Right ventricle myocardium superior (tissue), 1 donor: ENCODE data around the gene SPATA2L. TPM values are rescaled to one million over a fixed set of nuclear protein-coding genes. Genes with fewer than 3 reads are reported as not detected.
"Not testable (repeated sequence)": the region's sequence is repeated elsewhere in the genome, so short reads cannot be mapped to it uniquely, and the experiment has no call there.

Experiments used
- ATAC-seq: fragments of 200-7000 bp; cut with Tn5 transposase; one replicate; pipeline ENCODE4 v1.9.1; 2020; ENCODE audit warnings: mild to moderate bottlenecking; ENCODE audit not compliant: poor library complexity
- DNase-seq: peaks from one replicate; pipeline ENCODE4 v3.0.0-alpha.2; 2020
- intact Hi-C: fragments of 100-400 bp; cut with DNase I; formaldehyde crosslinking; loops from one replicate; pipeline ENCODE4 v1.11.2; 2022
- total RNA-seq: library from RNA; stranded (reverse); fragmentation: NEBNext Ultra II Directional; extraction: Animal tissue kit (Norgen Biotek cat#: 25700); gene quantifications from one replicate; pipeline ENCODE4 v1.2.1, GENCODE V29; 2021
- donor health status: DM: no; HTN: yes; CAD: no; lungs with severe emphysema.

Gene SPATA2L
- total RNA-seq, 1 donor from 2014 or later, result 4.1 TPM

DNA sequence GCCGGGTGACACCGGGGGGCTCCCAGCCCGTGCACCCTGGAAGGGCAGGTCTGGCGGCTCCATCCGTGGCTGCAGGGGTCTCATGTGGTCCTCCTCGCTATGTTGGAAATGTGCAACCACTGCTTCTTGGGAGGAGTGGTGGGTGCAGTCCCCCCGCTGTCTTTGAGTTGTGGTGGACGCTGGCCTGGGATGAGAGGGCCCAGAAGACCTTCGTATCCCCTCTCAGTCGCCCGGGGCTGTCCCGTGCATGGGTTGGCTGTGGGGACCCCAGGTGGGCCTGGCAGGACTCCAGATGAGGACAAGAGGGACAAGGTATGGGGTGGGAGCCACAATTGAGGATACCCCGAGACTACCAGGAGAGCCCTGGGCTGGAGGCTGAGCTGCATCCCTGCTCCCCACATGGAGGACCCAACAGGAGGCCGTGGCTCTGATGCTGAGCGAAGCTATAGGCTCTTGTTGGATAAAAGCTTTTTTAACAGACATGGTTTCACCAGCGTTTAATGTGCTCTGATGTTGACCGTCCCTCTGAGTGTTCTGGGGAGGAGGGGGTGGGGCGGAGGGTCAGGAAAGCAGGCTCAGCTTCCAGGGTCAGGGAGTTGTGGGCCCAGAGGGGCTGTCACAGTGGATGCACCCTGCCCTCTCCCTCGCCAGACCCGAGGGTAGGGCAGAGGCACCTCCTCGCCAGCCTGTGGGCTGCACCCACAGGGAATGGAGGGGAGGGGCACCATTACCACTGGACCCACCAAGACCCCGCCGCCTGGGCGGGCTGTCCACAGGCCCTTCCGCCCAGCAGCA, 5.4 kb downstream of the SPATA2L start:
- peak; percentile 34 for DNase-seq
- intact Hi-C loops, result no loop called here

GRCh38 chr16:89695086-89695874, 6.2 kb downstream of the SPATA2L start:
- ATAC-seq (no peak), DNase-seq (no peak)
- intact Hi-C loops, result no loop called here

More for the DNA sequence above, 5.4 kb downstream of the SPATA2L start:
- ATAC-seq, result no peak

DNA sequence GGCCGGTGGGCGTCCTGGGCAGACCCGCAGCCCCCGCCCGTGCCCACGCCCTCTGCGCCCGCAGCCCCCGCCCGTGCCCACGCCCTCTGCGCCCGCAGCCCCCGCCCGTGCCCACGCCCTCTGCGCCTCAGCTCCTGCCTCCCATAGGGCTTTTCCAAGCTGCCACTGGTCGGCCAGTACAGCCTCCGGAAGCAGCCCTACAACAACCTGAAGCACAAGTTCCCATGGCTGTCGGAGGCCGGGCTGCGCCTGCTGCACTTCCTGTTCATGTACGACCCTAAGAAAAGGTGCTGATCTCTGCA, 6.8 kb downstream of the SPATA2L start:
- intact Hi-C loops, DNase-seq, ATAC-seq: not testable (repeated sequence)

- ATAC-seq, result no peak
- DNase-seq, result no peak
- intact Hi-C loops, result no loop called here
Measured at GRCh38 chr16:89693931-89694783, 7.3 kb downstream of the SPATA2L start.

- intact Hi-C loops, result no loop called here
- ATAC-seq, result no peak
- no peak for DNase-seq
Measured at GRCh38 chr16:89693289-89693731, 8.2 kb downstream of the SPATA2L start.

DNA sequence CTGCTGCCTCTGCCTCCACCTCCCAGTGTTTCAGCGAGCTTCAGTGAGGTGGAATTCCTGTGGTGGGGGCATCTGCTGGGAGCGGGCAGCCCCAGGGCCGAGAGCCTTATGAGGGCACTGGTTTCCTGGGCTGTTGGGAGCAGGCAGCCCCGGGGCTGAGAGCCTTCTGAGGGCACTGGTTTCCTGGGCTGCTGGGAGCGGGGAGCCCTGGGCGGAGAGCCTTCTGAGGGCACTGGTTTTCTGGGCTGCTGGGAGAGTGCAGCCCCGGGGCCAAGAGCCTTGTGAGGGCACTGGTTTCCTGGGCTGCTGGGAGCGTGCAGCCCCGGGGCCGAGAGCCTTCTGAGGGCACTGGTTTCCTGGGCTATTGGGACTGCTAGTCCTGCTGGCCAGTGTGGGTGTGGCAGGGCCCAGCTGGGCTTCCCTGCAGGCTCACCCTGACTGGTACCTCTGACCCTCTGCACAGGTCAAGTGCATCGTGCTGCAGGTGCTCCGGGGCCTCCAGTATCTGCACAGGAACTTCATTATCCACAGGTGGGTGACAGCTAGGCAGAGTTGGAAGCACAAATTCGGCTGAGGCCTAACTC, 9.4 kb downstream of the SPATA2L start:
- ATAC-seq (no peak), DNase-seq (no peak)
- intact Hi-C loops, result no loop called here

DNA sequence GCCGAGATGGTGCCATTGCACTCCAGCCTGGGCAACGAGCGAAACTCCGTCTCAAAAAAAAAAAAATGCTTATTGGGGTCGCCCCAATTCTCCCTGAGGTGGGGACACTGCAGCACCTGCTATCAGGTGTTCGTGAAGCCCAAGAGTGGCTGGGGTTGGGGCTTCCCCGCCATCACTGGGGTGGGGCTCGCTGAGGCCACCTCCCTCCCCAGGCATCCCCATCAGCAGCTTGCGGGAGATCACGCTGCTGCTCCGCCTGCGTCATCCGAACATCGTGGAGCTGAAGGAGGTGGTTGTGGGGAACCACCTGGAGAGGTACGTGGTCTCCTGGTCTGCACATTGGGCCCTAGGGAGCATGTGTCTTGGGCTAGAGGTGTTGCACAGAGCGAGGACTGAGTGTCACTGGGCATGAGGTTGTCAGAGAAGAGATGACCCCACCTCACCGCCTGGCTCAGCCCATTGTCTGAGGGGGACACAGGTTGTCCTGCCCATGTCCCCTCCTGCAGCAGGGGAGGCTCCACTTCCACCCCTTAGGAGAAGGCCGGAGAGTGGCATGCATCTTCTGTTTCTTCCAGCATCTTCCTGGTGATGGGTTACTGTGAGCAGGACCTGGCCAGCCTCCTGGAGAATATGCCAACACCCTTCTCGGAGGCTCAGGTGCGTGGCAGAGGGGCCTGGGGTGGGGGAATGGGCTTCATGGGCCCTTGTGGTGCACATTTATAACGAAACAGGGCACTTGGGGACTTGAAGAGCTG, 10.1 kb downstream of the SPATA2L start:
- intact Hi-C loops, result no loop called here
- no peak for ATAC-seq
- no peak for DNase-seq

DNA sequence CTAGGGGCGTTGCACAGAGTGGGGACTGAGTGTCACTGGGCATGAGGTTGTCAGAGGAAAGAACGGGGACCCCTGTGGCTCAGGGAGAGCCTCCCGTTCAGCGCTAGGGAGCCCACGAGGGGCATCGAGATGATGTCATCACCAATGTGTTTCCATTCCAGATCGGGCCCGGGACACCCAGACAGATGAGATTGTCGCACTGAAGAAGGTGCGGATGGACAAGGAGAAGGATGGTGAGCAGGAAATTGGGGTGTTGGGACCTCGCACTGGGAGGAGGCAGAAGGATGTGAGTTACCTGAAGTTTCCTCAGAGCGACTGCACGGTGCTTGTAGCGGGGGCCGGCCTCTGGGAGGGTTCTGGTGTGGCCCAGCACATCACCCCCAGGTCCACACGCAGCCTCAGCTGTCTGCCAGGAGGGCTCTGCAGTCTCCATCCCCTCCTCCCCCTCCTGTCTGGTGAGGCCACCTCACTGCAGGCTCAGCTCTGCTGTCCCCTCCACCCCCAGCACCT, 11.1 kb downstream of the SPATA2L start:
- intact Hi-C loops, result no loop called here
- DNase-seq, result no peak
- ATAC-seq, result no peak

- intact Hi-C loops, DNase-seq, ATAC-seq: not testable (repeated sequence)
Measured at GRCh38 chr16:89689621-89690020, 11.9 kb downstream of the SPATA2L start.

DNA sequence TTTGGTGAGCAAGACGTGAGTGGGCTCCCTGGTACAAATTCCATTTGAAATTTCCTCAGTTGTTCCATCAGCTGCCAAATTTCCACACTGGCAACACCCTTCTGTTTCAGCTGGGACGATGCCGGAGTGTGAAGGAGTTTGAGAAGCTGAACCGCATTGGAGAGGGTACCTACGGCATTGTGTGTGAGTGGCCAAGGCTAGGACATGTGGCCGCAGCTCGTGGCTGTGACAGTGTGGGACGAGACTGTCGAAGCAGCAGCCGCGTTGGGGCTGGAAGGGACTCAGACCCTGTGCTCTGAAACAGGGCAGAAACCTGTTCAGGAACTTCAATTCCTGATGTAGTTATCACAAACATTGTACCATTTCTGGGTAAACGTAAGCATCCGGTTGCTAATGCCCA, 12.4 kb downstream of the SPATA2L start:
- DNase-seq (no peak), ATAC-seq (no peak)
- intact Hi-C loops, result no loop called here

DNA sequence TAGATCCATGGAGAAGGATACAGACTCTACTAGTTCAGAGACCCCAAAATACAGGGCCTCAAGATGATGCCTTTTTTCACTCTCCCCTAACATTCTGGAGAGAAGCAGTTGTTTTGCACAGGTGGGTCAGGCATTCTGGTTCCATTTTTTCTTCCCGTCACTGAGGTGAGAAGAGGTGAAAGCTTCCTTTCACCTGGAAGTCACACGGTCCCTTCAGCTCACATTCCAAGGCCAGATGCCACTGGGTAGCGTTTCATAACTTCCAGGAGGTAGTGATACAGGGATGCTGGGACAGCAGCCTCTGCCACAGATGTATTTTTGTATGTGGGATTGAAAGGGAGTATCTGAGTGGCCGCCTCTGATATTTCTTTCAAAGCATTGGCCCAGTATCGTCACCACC, 13.1 kb downstream of the SPATA2L start:
- ATAC-seq (no peak), DNase-seq (no peak)
- intact Hi-C loops, result no loop called here

DNA sequence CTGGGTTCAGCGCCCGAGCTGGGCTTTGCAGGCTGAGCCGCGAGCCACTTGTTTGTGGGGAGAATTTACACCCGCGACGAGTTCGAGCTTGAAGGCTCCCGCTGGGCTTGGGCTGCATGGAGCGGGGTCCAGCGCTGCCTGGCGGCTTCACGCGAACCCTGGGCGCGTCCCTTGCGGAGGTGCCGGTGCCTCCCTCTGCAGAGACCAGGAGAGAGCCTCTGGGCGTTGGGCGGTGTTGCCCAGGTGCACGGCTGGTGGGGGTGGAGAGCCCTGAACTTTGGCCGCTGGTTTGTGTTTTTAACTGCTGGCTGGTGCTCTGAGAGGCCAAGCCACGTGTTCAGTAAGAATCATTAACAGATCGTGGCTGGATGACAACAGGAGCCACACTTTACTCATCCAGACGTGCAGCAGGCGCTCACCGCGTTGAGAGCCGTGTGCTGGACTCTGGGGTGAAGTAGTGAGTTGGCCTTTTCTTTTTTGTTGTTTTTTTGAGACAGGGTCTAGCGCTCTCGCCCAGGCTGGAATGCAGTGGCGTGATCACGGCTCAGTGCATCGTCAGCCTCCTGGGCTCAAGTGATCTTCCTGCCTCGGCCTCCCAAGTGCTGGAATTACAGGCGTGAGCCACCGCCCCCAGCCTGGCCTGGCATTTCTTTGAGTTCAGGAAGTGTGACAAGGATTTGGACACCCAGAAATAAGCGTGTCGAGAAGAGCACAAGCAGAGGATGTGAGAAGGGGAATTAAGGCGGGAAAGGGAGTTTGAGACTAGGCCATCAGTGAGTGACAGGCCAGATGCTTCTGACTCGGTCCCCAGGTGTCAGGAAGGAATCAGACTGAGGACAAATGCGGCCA, 14.2 kb downstream of the SPATA2L start:
- ATAC-seq, result peak; percentile 52
- intact Hi-C loops, result no loop called here

GRCh38 chr16:89686520-89687091, 14.9 kb downstream of the SPATA2L start, which contains the start of gene CDK10:
CDK10 (plus strand) TSS chr16:89686689; CDS start chr16:89686711, 22 bp downstream.
- intact Hi-C loops, result no loop called here
- peak; percentile 97 for ATAC-seq

More for the DNA sequence above, 14.2 kb downstream of the SPATA2L start:
- no peak for DNase-seq

GRCh38 chr16:89685916-89686315, 15.6 kb downstream of the SPATA2L start:
- DNase-seq, result no peak
- intact Hi-C loops, result no loop called here

More at GRCh38 chr16:89686520-89687091, 14.9 kb downstream of the SPATA2L start, which contains the start of gene CDK10:
- peak; percentile 90 for DNase-seq

DNA sequence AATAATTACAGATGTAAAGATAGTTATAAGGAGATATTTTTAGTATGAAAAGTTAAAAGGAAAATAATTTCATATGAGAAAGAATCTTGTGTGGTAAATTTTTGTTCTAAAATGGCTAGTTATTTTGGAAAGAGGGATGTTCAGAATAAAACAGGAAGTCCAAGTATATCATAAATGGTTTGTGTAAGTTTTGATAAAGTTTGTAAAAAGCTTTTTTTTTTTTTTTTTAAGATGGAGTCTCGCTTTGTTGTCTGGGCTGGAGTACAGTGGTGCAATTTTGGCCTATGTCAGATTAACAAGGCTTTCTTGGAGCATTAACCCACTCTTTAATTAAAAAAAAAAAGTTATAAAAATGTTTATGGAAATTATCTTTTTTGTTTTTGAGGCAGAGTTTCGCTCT, 23.2 kb downstream of the SPATA2L start:
- no peak for DNase-seq
- no peak for ATAC-seq
- intact Hi-C loops, result no loop called here

More at GRCh38 chr16:89685916-89686315, 15.6 kb downstream of the SPATA2L start:
- ATAC-seq, result no peak

DNA sequence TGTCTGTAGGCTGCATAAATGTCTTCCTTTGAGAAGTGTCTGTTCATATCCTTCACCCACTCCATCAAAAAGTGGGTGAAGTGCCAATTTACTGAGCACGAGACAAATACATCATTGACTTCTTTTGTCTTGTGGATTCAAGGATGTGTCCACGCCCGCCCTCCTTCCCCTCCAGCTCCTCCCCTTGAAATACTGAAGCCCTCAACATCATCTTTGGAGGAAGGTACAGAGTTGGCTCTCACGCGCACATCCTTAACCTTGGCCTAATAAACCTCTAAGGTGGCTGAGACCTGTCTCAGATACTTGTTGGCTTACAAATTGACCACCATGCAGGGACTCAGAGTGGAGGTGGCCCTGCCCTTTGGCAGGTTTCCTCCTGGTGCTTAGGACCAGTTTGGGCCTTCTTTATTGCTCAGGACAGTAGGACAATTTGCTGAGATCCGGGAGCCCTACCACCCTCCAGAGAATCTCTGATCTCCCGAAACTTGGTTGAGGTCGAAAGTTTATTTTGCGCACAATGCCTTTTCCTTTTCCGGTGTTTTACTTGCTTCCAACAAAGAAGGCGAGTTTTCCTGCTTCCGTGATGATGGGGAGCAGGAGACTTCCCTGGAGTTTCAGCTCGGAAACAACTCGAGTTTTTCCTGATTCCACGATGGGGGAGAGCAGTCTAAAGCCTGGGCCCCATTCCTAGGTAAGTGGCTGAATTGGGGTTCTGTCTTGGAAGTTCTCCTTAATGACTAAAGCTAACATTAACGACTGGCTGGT, 29.1 kb downstream of the SPATA2L start:
- DNase-seq, result no peak

More for the DNA sequence above, 29.1 kb downstream of the SPATA2L start:
- intact Hi-C loops, result no loop called here
- no peak for ATAC-seq
